Breast epithelium (tissue), 3 donors: Measurements from ENCODE around the gene SUGP1.
"Not testable (repeated sequence)": the region's sequence is repeated elsewhere in the genome, so short reads cannot be mapped to it uniquely, and the experiment has no call there.

Experiments
- POLR2A ChIP-seq: fragments of 450-650 bp; IDR thresholded peaks from one replicate; pipeline ENCODE4 v1.6.1; 2016; ENCODE audit warnings: antibody characterized with exemption, mild to moderate bottlenecking, moderate library complexity
- TF ChIP-seq, protein P1 (sequence below), 3 donors: fragments of 450-650 bp; IDR thresholded peaks; one replicate each; pipeline ENCODE4 v1.5.1; 2016 to 2017; ENCODE audit warnings: antibody characterized with exemption in 3 of 3, mild to moderate bottlenecking in 3 of 3, moderate library complexity in 3 of 3

DNA sequence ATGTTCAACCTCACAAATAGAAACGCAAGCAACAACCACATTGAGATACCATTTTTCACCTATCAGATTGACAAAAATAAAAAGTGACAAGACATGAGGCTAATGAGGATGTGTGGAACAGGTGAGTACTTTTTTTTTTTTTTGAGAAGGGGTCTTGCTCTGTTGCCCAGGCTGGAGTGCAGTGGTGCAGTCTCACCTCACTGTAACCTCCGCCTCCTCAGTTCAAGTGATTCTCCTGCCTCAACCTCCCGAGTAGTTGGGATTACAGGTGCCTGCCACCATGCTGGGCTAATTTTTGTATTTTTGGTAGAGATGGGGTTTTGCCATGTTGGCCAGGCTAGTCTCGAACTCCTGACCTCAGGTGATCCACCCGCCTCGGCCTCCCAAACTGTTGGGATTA is 66.9 kb downstream of the SUGP1 start:
- TF ChIP-seq, protein P1, sequence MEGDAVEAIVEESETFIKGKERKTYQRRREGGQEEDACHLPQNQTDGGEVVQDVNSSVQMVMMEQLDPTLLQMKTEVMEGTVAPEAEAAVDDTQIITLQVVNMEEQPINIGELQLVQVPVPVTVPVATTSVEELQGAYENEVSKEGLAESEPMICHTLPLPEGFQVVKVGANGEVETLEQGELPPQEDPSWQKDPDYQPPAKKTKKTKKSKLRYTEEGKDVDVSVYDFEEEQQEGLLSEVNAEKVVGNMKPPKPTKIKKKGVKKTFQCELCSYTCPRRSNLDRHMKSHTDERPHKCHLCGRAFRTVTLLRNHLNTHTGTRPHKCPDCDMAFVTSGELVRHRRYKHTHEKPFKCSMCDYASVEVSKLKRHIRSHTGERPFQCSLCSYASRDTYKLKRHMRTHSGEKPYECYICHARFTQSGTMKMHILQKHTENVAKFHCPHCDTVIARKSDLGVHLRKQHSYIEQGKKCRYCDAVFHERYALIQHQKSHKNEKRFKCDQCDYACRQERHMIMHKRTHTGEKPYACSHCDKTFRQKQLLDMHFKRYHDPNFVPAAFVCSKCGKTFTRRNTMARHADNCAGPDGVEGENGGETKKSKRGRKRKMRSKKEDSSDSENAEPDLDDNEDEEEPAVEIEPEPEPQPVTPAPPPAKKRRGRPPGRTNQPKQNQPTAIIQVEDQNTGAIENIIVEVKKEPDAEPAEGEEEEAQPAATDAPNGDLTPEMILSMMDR (IDR thresholded peaks at IDR 0.05), result not testable (repeated sequence)
- TF ChIP-seq POLR2A, result not testable (repeated sequence)
